GM18507 (cell line): ENCODE data around the gene STK16.
"Not testable (repeated sequence)": the region's sequence is repeated elsewhere in the genome, so short reads cannot be mapped to it uniquely, and the experiment has no call there.

Experiments used
- DNase-seq: peaks from one replicate; pipeline ENCODE4 v3.0.0; 2011; ENCODE audit warnings: low read depth; ENCODE audit not compliant: insufficient read length; ENCODE audit errors: extremely low spot score
- FAIRE-seq: peaks from 2 replicates; lab custom pipeline; 2011; peaks lifted over from hg19 to GRCh38; lab: Jason Lieb, UNC

STK16 gene

DNA sequence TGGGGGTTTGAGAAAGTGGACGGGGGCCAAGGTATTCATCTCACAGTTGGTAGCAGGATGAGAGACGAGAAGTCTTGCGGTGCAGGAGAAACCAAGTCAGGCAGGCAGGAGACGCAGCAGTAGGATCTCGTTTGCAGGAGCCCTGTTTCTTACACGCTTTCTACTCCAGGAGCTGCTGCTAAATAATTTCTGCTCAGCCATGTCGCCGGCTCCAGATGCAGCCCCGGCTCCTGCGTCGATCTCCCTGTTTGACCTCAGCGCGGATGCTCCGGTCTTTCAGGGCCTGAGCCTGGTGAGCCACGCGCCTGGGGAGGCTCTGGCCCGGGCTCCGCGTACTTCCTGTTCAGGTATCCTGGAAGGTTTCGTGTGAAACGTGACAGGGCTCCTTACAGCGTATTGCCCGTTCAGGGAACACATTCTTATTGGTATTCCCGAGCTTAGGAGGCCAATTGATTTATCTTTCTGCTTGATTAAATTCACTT, 15.2 kb upstream of the STK16 start:
- DNase-seq: no peak
- no peak for FAIRE-seq

- no peak for FAIRE-seq
- no peak for DNase-seq
Measured at GRCh38 chr2:219234331-219234730, 10.9 kb upstream of the STK16 start.

- no peak for FAIRE-seq
- no peak for DNase-seq
Measured at GRCh38 chr2:219243291-219243761, 2.0 kb upstream of the STK16 start.

- no peak for DNase-seq
- no peak for FAIRE-seq
Measured at GRCh38 chr2:219244789-219245147, 511 bp upstream of the STK16 start.

DNA sequence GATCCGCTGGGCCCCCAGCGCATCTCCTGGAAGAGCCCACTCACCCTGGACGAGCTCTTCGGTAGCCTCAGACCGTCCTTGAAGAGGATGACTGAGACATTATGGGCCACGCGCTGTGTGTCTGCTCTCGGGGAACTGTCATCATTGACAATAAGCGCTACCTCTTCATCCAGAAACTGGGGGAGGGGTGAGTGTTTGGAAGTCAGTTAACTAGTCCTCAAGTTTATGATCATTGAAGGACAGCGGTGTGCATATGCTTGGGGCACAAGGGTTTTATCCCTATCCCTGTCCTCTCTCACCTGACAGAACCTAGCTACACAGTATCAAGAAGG, 586 bp downstream of the STK16 start:
- FAIRE-seq (no peak), DNase-seq (no peak)

DNA sequence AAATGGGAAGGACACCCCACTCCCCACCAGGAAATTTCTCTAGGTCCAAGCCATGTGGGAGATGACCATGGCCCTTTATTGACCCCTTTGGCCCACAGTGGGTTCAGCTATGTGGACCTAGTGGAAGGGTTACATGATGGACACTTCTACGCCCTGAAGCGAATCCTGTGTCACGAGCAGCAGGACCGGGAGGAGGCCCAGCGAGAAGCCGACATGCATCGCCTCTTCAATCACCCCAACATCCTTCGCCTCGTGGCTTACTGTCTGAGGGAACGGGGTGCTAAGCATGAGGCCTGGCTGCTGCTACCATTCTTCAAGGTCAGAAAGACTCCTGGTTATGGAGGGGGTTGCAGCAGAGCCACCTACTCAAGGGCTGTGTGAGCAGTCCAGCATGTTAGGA, 1.3 kb downstream of the STK16 start:
- FAIRE-seq (no peak), DNase-seq (no peak)

DNA sequence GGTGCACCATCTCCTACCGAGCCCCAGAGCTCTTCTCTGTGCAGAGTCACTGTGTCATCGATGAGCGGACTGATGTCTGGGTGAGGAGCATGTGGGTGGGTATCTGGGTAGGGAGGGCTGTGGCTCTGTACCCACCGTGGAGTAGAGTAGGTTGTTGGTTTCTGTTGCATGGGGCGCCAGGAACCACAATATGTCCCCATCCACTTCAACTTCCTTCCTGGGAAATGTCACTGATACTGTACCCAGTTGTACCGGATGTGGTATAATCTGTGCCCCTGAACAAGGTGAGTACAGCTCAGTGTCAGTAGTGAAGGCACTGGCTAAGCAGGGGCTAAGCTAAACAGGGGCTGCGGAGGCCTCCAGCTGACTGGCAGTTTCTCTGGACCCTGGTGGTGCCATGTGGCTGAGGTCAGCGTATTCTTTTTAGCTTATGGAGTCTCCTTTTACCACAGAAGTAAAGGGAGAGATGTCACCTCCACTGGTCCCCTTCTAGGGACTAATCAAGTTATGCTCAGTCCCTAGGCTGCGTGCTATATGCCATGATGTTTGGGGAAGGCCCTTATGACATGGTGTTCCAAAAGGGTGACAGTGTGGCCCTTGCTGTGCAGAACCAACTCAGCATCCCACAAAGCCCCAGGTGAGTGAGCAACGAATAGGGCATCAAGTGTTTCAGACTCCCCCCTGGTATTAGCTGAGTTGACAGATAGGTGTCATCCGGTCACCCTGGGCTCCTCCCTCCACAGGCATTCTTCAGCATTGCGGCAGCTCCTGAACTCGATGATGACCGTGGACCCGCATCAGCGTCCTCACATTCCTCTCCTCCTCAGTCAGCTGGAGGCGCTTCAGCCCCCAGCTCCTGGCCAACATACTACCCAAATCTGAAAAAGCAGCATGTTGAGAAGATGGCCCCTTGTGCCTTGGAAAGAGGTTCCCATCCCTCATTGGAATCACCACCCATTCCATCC, 2.7 kb downstream of the STK16 start:
- FAIRE-seq (no peak), DNase-seq (no peak)

DNA sequence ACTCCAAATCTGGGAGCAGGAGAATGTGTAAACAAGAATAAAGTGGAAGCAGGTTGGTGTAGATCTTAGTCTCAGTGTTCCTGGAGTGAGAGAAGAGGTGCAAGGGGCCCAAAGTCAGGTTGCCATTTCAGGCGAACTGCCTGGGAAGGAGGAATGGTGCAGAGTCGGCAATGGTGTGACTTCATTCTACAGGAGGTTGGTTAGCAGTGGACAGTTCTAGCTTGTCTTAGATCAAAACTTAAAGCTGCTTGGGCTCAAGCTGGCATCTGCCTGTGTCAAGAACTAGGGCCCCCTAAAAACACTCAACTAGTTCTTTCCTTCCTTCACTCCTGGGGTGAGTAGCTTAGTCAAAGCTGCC, 3.5 kb downstream of the STK16 start:
- FAIRE-seq (no peak), DNase-seq (no peak)

DNA sequence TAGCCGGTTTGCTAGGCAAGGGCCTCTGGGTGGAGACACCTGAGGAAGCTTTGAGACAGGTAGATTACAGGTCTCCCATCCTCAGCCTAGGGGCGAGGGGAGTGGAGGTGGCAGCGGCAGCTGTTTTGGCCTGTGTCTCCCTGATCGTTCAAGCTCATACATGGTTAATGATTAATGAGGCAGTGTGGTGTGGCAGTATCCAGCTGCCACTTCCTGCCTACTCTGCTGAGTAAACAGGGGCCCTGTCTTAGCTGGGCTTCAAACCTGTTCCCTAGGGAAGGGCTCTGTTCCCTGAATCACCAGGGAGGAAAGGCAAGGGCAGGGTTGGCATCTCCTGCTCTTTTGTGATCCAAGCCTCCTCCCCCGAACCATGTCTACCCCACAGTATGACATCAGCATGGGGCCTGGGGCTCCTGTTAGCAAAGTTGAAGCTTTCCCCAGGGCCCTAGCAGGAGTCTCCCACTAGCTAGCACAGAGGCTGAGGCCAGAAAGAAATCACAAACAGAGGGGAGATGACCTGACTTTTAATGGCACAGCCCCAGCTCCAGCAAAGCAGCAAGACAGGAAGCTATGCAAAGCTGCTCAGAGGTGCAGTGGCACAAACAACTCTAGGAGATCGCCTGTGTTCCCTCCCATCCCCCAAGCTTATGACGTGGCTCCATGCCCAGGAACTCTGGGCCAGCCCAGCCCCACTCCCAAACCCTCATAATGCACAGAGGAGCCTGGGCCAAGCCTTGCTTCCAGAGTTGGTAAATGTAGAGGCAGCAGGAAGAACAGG, 4.1 kb downstream of the STK16 start:
- DNase-seq (no peak), FAIRE-seq (peak; percentile 82)

- no peak for DNase-seq
- no peak for FAIRE-seq
Measured at GRCh38 chr2:219250049-219250781, 4.9 kb downstream of the STK16 start.

DNA sequence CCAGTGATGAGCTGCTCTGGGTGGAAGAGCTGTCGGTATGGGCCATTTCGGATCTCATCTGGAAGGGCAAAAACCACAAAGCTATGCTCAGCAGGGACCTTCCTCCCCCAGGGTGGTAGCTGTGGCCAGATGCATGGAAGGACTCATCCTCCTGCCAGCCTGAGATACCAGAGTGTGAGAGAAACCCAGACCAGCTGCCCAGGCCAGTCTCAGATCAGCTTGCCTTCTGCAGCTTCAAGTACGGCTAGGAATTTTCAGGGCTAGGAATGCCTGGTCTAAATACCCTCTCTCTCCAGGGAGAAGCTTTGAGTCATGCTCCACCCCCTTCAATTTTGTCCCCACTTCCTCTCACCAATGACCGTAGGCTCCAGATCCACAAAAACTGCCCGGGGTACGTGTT, 6.4 kb downstream of the STK16 start:
- no peak for DNase-seq
- no peak for FAIRE-seq

- FAIRE-seq (no peak), DNase-seq (no peak)
Measured at GRCh38 chr2:219252084-219252483, 6.8 kb downstream of the STK16 start.

- FAIRE-seq (no peak), DNase-seq (no peak)
Measured at GRCh38 chr2:219252570-219252899, 7.3 kb downstream of the STK16 start.

GRCh38 chr2:219252900-219253752, 7.8 kb downstream of the STK16 start, which contains the start of gene TUBA4B:
TSS of gene TUBA4B (plus strand) at chr2:219253243. CDS start at chr2:219253408, 165 bp downstream.
- DNase-seq (no peak), FAIRE-seq (peak; percentile 62)

GRCh38 chr2:219253753-219254589, 8.7 kb downstream of the STK16 start, which contains the start of gene TUBA4A:
TSS of gene TUBA4A (minus strand) at chr2:219253918. CDS start at chr2:219253858, 60 bp downstream.
- peak; percentile 94 for DNase-seq
- FAIRE-seq: peak; percentile 87

- peak; percentile 69 for FAIRE-seq
- no peak for DNase-seq
Measured at GRCh38 chr2:219254590-219255201, 9.4 kb downstream of the STK16 start.

- FAIRE-seq, DNase-seq: not testable (repeated sequence)
Measured at GRCh38 chr2:219258942-219259341, 13.7 kb downstream of the STK16 start.
